Adrenal gland (tissue), 12 donors: Measurements from ENCODE around the gene GALNT7. TPM values are rescaled to one million over a fixed set of nuclear protein-coding genes. Genes with fewer than 3 reads are reported as not detected.

Experiments
- DNase-seq, 7 donors: peaks; one replicate each; pipeline ENCODE4 v3.0.0-alpha.2; 2019 to 2020
- H3K27ac ChIP-seq, 5 donors: fragments of 200-600 bp; sonication (generic) in 4 of 5; 1 replicate in 3 of 5; 2 replicates in 2 of 5; pipeline versions ENCODE4 v1.5.1 to v1.8.0; 2016 to 2020; ENCODE audit warnings: mild to moderate bottlenecking in 1 of 5
- H3K27me3 ChIP-seq: fragments of 200-600 bp; 2 replicates; pipeline ENCODE4 v1.8.0; 2021
- H3K36me3 ChIP-seq, 2 donors: fragments of 200-600 bp; replicated peaks in 1 of 2; 1 replicate in 1 of 2; 2 replicates in 1 of 2; pipeline versions ENCODE4 v1.5.1 to v1.8.0; 2018 to 2022
- H3K4me1 ChIP-seq, 2 donors: fragments of 200-600 bp; replicated peaks in 1 of 2; 1 replicate in 1 of 2; 2 replicates in 1 of 2; pipeline versions ENCODE4 v1.5.1 to v1.8.0; 2018 to 2021
- H3K4me3 ChIP-seq, 4 donors: fragments of 200-600 bp; sonication (generic) in 3 of 4; one replicate each; pipeline ENCODE4 v1.5.1; 2016 to 2018
- H3K9me3 ChIP-seq, 3 donors: fragments of 200-600 bp; sonication (generic) in 1 of 3; replicated peaks in 1 of 3; 1 replicate in 2 of 3; 2 replicates in 1 of 3; pipeline versions ENCODE4 v1.5.1 to v1.8.0; 2016 to 2021
- POLR2A ChIP-seq, 2 donors: fragments of 450-650 bp; IDR thresholded peaks; one replicate each; pipeline ENCODE4 v1.6.1; 2017; ENCODE audit warnings: antibody characterized with exemption in 2 of 2, mild to moderate bottlenecking in 2 of 2, moderate library complexity in 1 of 2
- WGBS, 4 donors: extraction: QIAGEN DNeasy Blood & Tissue Kit in 2 of 4; methylation state at CpG; one replicate each; pipeline versions ENCODE4 v1.1.5 to v1.1.7; 2013 to 2017; 5-methylcytosine and 5-hydroxymethylcytosine counted together
- intact Hi-C, 2 donors: fragments of 100-400 bp; cut with DNase I; formaldehyde crosslinking; loops; one replicate each; pipeline versions ENCODE4 v1.14.1 to v1.15.0; 2022 to 2023
- polyA plus RNA-seq, 3 donors: library from polyadenylated mRNA; stranded (reverse); fragments of 200-250 nt in 2 of 3; fragments of 350-450 nt in 1 of 3; fragmentation: Illumina TruSeq in 1 of 3; extraction: RNeasy Lipid Tissue Mini Kit (QIAGEN cat#74804) in 1 of 3; gene quantifications; one replicate each; pipeline ENCODE4 v1.2.3, GENCODE V29; 2013 to 2014
- total RNA-seq, 9 donors: library from RNA; depleted of rRNA in 4 of 9; stranded (reverse); fragments of >200 nt in 4 of 9; fragments of 120-200 nt in 1 of 9; fragmentation: NEBNext Ultra II Directional in 1 of 9; extraction: Animal tissue kit (Norgen Biotek cat#: 25700) in 1 of 9; gene quantifications; one replicate each; pipeline versions ENCODE4 v1.1.0 to v1.2.4, GENCODE V29; 2013 to 2023
- TF ChIP-seq, protein P1 (sequence below), 6 experiments: fragments of 450-650 bp in 4 of 6; fragments of 200-600 bp in 2 of 6; sonication (generic) in 1 of 6; IDR thresholded peaks; 1 replicate in 5 of 6; 2 replicates in 1 of 6; pipeline versions ENCODE4 v1.5.1 to v1.8.0; 2016 to 2021; ENCODE audit warnings: antibody characterized with exemption in 6 of 6, mild to moderate bottlenecking in 2 of 6, moderate library complexity in 1 of 6
- donor health status: healthy with polysubstance abuse.
- donor health status: Bipolar disorder and iron deficiency.
- donor health status: DM: yes; HTN: yes; CAD: no.
- donor health status: DM: no; HTN: no; CAD: no.
- donor health status: DM: no; HTN: no; CAD: no.
- donor health status: DM: yes; HTN: yes; CAD: no.

GALNT7 gene
- total and polyA plus RNA-seq, 12 donors, result 4.4 to 21.9 (median 10.3) TPM

GRCh38 chr4:173159791-173160190 lies 8.8 kb upstream of the GALNT7 start:
- Histone ChIP-seq H3K36me3 (no peaks in the 10 kb centered on the region), H3K27ac (no peak overlapping the region), H3K9me3 (no peaks in the 10 kb centered on the region), H3K4me1 (no peaks in the 10 kb centered on the region), H3K4me3 (no peak overlapping the region), H3K27me3 (no peaks in the 10 kb centered on the region)
- TF ChIP-seq POLR2A (IDR thresholded peaks at IDR 0.05), result no peak
- TF ChIP-seq, protein P1, sequence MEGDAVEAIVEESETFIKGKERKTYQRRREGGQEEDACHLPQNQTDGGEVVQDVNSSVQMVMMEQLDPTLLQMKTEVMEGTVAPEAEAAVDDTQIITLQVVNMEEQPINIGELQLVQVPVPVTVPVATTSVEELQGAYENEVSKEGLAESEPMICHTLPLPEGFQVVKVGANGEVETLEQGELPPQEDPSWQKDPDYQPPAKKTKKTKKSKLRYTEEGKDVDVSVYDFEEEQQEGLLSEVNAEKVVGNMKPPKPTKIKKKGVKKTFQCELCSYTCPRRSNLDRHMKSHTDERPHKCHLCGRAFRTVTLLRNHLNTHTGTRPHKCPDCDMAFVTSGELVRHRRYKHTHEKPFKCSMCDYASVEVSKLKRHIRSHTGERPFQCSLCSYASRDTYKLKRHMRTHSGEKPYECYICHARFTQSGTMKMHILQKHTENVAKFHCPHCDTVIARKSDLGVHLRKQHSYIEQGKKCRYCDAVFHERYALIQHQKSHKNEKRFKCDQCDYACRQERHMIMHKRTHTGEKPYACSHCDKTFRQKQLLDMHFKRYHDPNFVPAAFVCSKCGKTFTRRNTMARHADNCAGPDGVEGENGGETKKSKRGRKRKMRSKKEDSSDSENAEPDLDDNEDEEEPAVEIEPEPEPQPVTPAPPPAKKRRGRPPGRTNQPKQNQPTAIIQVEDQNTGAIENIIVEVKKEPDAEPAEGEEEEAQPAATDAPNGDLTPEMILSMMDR (IDR thresholded peaks at IDR 0.05), result no peak
- DNase-seq, result no peak
- intact Hi-C loops, result no loop called here

DNA sequence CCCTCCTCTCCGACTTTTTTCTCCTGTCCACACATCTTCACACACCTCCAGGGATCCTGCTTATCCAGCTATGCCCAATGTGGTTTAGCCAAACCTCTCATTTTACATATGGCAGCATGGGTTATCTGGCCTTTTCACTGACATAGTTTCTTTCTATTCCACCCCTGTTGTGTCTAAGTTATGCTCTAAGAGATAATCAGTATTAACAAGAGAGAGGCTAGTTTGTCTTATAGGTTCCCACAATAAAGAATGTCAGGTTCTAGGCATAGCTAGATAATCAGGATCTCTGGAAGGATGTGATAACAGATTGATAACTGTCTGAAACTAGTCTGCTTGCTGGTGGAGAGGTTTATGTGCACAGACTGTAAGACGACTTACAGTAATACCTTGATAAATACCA lies 7.7 kb upstream of the GALNT7 start:
- DNase-seq, result no peak
- no peak overlapping the region for H3K4me3 ChIP-seq
- TF ChIP-seq POLR2A (IDR thresholded peaks at IDR 0.05), result no peak
- TF ChIP-seq, protein P1 (IDR thresholded peaks at IDR 0.05), result no peak
- no peak overlapping the region for H3K27ac ChIP-seq
- 89 to 95% (median 93%) methylated on average over 2 of the region's 2 CpGs for WGBS, 4 donors
- no peaks in the 10 kb centered on the region for H3K36me3 ChIP-seq
- no peaks in the 10 kb centered on the region for H3K27me3 ChIP-seq
- no peaks in the 10 kb centered on the region for H3K9me3 ChIP-seq
- H3K4me1 ChIP-seq, result no peaks in the 10 kb centered on the region
- intact Hi-C loops, result no loop called here

GRCh38 chr4:173161311-173161710 lies 7.3 kb upstream of the GALNT7 start:
- intact Hi-C loops, result no loop called here

GRCh38 chr4:173165706-173166105 lies 2.9 kb upstream of the GALNT7 start:
- intact Hi-C loops, result no loop called here
- DNase-seq, result no peak
- H3K36me3 ChIP-seq, result no peaks in the 10 kb centered on the region
- no peak overlapping the region for H3K4me3 ChIP-seq
- peaks cover 0 to 5% of the 10 kb centered on the region in 2 donors for H3K4me1 ChIP-seq
- no peaks in the 10 kb centered on the region for H3K9me3 ChIP-seq
- no peaks in the 10 kb centered on the region for H3K27me3 ChIP-seq
- no peak overlapping the region for H3K27ac ChIP-seq
- no peak for TF ChIP-seq POLR2A (IDR thresholded peaks at IDR 0.05)
- TF ChIP-seq, protein P1 (IDR thresholded peaks at IDR 0.05), result no peak

More at GRCh38 chr4:173161311-173161710, 7.3 kb upstream of the GALNT7 start:
- TF ChIP-seq POLR2A (IDR thresholded peaks at IDR 0.05), result no peak
- TF ChIP-seq, protein P1 (IDR thresholded peaks at IDR 0.05), result no peak
- Histone ChIP-seq H3K36me3 (no peaks in the 10 kb centered on the region), H3K4me3 (no peak overlapping the region), H3K27me3 (no peaks in the 10 kb centered on the region), H3K9me3 (no peaks in the 10 kb centered on the region), H3K4me1 (no peaks in the 10 kb centered on the region), H3K27ac (no peak overlapping the region)
- no peak for DNase-seq
